Fibroblast of skin of right quadriceps (primary cell): ENCODE measurements around the gene EPS8L1.

ENCODE experiments used
- DNase-seq: peaks from one replicate; pipeline ENCODE4 v3.0.0-alpha.2; 2013

Gene EPS8L1

DNA sequence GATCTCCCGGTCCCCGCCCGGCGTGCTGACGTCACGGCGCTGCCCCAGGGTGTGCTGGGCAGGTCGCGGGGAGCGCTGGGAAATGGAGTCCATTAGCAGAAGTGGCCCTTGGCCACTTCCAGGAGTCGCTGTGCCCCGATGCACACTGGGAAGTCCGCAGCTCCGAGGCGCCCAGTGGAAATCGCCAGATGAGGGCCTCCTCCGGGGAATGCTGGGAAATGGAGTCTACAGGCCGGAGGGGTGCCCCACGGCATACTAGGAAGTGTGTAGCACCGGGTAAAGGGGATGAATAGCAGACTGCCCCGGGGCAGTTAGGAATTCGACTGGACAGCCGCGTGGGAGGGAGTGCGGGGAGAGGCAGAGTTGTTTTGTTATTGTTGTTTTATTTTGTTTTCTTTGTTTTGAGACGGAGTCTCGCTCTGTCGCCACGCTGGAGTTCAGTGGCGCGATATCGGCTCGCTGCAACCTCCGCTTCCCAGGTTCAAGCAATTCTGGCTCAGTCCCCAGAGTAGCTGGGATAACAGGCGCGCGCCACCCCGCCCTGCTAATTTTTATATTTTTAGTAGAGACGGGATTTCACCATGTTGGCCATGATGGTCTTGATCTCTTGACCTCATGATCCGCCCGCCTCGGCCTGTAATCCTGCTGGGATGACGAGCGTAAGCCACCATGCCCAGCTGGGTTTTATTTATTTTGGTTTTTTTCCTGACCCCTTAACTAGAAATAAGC, 42.2 kb downstream of the EPS8L1 start:
- peak; percentile 99 for DNase-seq

DNA sequence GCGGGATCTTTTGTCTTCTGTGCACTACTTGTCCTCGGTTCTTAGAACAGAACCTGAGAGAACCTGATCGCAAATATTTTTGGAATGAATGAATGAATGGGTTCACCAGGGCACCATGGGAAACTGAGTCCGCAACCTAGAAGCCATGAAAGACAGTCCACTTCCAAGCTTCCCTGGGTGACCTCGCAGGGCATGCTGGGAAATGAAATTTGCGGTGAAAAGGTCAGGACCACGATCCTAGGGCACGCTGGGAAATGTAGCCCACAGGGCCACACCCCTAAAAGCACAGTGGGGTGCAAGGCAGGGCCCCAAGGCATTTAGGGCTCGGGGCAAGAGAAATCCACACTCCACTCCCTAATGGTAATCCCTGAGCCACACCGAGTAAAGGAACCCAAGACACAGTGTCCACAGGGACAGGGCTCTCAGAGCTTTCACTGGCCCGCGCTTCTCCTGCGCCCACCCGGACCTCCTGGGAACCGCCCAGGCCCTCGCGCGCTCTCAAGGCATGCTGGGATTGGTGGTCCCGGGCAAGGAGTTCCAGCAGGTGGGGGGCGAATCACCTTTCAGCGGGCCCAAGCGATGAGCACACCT, 42.8 kb downstream of the EPS8L1 start:
- DNase-seq: peak; percentile 30

DNA sequence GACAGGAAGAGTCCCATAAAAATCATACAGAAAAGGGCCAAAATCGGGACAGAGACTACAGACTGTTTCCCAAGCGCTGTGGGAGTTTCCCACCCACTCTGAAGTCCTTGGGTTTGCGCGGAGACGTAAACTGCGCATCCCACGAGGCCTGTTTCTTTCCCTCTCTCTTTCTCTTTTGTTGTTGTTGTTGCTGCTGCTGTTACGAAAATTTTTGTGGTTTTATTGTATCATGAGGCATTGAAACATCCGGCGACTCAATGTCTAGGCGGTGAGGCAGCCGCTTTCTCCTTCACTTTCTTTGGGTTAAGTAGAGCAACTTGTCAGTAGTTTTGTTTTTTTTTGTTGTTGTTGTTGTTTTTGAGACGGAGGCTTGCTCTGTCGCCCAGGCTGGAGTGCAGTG, 43.4 kb downstream of the EPS8L1 start:
- no peak for DNase-seq

DNA sequence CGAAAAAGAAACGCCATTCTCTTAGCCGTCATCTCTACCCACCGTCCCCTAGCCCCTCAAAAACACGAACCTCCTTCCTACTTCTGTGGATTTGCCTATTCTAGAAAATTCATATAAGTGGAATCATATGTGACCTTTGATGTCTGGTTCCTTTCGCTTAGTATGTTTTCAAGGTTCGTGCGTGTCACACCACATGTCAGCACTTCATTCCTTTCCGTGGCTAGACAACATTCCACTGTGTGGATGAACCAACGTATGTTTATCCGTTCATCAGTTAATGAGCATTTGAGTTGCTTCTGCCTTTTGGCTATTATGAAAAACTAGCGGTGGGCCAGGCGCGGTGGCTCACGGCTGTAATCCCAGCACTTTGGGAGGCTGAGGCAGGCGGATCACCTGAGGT, 55.8 kb downstream of the EPS8L1 start:
- DNase-seq: peak; percentile 76

DNA sequence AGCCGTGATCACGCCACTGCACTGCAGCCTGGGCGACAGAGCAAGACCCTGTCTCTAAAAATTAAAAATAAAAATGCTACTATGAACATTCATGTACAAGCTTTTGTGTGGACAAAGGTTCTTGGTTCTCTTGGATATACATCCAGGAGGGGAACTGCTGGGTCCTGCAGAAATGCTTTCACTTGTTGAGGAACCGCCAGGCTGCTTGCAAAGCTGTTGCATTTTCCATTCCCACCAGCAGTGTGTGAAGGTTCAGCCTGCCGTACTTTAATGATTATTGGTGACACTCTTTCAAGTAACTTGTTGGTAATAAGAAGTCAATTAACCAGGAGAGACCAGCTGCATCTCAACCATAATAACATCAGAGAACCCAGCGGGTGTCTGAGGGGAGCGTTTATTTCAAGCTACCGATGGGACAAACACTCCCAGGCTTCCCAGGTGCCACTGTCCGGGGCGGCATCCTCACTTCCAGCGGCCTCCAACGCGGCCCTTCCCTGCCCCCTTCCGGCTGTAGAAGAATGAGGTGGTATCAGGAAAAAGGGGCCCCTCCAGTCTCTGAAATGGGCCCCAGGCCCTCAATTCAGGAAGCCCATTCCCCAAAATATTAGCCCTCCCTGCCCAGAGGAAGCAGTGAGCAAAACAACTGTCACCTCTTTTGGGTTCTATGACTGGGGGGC, 56.9 kb downstream of the EPS8L1 start:
- DNase-seq: no peak

DNA sequence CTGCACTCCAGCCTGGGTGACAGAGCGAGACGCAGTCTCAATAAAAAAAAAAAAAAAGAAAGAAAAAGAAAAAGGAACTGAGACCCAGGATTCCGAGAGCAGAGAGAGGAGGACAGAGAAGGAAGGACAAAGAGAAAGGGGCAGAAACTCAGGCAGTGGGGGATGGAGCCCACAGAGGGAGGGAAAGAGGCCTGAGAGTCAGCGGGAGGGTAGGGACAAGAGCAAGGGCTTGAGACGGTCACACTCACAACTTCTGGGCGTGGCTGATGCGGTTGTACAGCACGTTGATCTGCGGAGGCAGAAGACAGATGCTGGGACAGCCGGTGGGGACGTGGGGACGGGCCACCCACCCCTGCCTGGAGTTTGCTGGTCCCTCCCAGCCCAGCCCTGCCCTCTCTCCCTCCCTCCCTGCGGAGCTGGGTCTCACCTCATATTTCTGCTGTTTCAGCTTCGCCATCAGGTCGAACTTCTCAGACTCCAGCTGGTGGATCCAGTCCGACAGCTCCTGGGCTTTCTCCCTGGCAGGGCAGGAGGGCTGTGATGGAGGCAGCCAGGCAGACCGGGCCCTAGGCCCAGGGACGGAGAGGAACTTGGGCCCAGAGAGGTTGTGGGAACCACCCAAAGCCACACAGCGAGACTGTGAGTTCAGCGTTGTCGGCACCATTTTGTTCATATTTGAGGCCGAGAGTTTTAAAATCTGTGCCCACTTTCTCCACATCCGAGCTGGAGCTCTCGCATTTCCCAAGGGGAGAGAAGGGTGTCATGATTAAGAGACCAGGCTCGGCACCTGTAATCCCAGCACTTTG, 58.2 kb downstream of the EPS8L1 start:
- no peak for DNase-seq

DNA sequence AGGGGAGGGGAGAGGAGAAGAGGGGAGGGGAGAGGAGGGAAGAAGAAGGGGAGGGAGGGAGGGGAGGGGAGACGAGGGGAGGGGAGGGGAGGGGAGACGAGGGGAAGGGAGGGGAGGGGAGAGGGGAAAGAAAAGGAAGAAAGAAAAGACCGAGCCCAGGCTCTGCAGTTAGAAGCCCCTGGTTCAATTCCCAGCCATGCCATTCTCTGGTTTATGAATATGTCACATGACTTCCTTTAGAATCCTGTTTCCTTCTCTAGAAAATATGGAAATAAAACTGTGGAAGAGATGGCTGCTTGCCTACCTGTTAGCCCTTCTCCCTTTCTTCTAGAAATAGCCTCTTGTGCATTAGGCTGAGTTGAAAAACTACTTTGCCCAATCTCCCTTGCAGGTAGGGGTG, 59.1 kb downstream of the EPS8L1 start:
- DNase-seq: no peak

DNA sequence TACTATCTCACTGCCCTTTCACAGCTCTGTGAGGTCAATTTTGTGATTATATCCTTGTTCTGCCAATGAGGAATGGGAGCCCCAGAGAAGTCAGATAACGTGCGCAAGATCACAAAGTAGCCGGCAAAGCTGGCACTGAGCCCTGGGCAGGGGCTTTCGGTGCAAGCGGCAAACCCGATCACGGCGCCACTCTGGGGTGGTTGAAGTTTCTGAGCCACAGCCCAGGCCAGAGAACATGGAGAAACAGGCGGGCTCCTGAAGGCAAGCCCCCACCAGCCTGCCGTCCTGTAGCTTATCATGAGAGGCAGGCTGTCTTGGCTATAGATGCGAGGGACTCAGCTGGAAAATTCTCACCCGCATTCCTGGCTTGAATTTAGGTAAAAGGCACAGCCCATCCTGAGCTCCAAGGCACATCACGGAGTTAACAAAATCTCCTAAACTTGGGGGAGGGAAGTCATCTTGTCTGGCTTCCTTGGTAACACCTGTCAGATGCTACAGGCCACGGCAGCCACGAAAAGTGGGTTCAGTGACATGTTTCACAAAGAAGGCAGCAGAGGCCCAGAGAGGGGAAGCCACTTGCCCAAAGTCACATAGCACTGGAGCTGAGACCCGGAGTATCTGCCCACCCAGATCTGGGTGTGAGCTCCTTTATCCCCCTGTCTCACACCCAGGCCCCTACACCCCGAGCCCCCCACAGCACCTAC, 60.9 kb downstream of the EPS8L1 start:
- DNase-seq: no peak
